Measurements from ENCODE around the gene LYPD8.

The LYPD8 gene, protein sequence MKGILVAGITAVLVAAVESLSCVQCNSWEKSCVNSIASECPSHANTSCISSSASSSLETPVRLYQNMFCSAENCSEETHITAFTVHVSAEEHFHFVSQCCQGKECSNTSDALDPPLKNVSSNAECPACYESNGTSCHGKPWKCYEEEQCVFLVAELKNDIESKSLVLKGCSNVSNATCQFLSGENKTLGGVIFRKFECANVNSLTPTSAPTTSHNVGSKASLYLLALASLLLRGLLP

DNA sequence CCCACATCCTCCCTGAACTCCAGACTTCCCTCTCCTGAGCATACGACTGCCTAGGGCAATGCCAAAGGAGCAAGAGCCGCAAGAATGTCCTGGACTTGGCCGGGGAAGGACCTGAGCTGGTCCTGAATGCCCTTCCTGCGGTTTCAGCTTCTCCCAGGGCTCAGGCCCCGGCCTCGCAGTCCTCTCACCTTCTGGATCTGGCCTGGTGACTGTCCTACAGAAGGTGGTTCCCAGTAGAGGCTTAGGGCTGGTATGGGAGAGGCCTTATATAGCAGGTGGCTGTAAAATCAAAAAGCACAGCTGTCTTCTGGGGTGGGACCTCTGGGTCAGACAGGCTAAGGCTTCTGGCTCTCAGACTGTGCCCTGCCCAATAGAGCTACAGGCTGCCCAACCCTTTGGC lies at the start of gene LYPD8:
Gene LYPD8 (minus strand): TSS at position 243 of the 400 bp plus-strand sequence. CDS start 4,678 bp downstream, outside the sequence.
- no peak for TF ChIP-seq GATA2 (IDR thresholded peaks at IDR 0.05; ENCODE audit: low read depth, low read length)
- no peak for TF ChIP-seq GATA3 (IDR thresholded peaks at IDR 0.05; ENCODE audit: low read depth, low read length)

DNA sequence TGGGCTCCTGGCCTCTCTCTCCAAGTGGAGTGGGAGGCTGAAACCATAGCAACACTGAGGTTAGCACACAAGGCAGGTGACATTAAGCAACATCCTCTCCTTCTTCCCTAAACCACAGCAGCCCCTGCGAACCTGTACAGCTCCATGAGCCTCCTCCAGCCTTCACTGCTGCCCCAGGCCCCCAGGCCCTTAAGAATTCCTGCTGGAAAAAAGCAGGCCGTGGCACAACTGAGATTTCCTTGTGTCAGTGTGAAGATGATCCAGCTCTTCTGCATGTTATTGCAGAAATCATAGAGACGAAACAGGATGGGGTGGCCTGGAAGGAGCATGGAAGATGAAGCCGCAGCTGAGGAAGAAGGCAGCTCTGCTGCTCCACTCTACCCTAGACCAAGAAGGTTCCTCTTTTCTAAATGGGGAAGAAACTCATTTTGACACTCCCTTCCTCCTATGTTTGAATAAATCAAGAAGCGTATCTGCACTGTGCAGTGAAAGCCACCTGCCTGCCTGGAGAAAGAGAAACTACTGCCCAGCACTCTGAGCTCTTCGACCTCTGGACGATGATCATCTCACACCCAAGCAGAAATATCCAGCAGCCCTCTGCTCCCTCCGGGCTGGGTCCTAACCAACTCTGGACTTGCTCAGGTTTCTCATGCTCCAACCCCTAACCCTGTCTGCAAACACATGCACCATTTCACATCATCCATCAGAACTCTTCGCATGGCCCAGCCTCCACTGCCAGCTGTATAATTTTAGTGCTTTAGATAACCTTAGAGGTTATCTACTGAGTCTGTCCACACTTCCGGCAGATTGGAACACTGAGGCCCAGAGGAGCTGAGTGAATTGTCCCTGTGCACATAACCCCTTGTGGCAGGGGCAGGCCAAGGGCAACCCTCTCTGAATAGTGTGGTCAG lies 49.5 kb upstream of the LYPD8 start:
- TF ChIP-seq GATA3 (IDR thresholded peaks at IDR 0.05; ENCODE audit: low read depth, low read length) (no peak), GATA2 (IDR thresholded peaks at IDR 0.05; ENCODE audit: low read depth, low read length) (no peak)

DNA sequence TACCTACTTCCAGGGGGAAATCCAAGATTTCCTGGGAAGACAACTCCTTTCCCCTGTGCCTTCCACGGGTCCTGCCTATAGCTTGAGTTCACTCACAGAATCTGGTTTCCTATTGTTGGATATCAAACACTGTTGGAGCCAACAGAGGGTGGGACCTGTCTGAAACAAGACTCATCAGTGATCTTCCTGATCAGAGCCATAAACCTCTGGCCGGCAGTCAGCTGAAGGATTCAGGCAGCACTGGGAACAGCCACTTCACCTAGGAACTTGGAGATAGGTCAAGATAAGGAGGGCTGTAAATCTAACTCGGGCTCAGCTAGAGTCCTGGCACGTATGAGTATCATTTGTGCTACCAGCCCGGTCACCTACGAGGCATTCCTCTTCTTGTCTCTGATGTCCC lies 46.9 kb upstream of the LYPD8 start:
- TF ChIP-seq GATA2 (IDR thresholded peaks at IDR 0.05; ENCODE audit: low read depth, low read length) (no peak), GATA3 (IDR thresholded peaks at IDR 0.05; ENCODE audit: low read depth, low read length) (no peak)

DNA sequence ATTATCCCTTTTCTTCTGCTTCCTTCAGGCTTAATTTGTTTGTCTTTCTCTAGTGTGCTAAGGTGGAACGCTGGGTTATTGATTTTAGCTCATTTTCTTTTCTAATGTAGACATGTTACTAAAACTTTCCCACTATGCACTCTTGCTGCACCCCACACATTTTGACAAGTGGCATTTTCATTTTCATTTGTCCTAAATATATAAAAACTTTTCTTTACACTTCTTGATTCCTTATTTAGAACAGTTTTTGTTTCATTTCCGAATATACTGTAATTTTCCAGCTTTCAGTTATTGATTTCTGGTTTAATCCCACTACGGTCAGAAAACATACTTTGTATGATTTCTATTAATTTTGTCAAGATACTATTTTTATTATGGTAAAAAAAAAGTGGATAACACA lies 44.9 kb upstream of the LYPD8 start:
- no peak for TF ChIP-seq GATA3 (IDR thresholded peaks at IDR 0.05; ENCODE audit: low read depth, low read length)

DNA sequence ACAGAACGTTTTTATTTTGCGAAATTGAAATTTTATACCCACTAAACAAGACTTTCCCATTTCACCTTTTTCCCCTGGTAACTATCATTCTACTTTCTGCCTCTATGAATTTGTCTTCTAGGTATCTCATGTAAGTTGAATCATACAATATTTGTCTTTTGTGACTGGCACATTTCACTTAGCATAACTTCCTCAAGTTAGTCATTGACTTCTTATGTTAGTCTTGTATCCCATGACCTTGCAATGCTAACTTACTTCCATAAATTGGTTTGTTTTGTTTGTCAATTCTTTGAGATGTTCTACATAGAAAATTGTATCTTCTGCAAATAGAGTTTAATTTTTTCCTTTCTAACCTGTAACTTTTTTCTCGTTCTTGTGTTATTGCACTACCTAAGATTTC lies 43.2 kb upstream of the LYPD8 start:
- TF ChIP-seq GATA2 (IDR thresholded peaks at IDR 0.05; ENCODE audit: low read depth, low read length): no peak
- TF ChIP-seq GATA3 (IDR thresholded peaks at IDR 0.05; ENCODE audit: low read depth, low read length): no peak

DNA sequence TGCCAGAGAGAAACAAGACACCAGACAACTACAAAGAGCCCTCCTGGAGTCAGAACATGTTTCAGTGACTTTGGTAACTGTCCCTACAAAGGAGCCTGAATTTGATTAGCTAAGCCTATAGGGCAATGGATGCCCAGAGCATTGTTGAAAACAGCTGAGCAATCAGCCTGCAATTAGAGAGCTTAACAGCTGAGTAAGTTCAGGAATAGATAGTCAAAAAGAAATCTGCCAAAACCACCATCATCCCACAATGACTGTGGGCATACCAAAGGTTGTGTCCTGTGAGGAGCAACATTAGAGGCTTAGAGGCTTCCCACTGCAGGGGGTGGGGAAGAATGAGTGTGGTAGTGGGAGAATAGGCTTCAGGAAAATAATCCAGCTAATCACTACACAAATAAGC lies 38.0 kb upstream of the LYPD8 start:
- TF ChIP-seq GATA2 (IDR thresholded peaks at IDR 0.05; ENCODE audit: low read depth, low read length): no peak
- TF ChIP-seq GATA3 (IDR thresholded peaks at IDR 0.05; ENCODE audit: low read depth, low read length): no peak

DNA sequence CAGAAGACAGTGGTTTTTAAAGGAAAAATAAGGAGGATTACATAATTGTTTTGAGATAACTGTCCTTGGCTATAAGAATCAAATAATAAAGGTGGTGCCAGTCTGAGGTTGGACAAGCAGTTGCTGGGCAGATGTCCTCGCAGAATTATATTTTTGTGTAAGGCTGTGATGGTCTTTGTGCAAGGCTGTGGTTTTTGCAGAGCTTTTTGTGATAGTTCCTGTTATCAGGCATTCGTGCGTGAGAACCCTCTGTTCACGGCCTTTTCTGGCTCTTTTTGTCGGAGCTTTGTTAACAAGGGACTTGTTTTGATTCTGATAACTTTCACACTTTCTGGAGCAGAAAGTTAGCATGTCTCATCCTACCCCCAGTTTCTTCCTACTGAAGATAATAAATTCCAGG lies 36.8 kb upstream of the LYPD8 start:
- TF ChIP-seq GATA3 (IDR thresholded peaks at IDR 0.05; ENCODE audit: low read depth, low read length) (no peak), GATA2 (IDR thresholded peaks at IDR 0.05; ENCODE audit: low read depth, low read length) (no peak)

DNA sequence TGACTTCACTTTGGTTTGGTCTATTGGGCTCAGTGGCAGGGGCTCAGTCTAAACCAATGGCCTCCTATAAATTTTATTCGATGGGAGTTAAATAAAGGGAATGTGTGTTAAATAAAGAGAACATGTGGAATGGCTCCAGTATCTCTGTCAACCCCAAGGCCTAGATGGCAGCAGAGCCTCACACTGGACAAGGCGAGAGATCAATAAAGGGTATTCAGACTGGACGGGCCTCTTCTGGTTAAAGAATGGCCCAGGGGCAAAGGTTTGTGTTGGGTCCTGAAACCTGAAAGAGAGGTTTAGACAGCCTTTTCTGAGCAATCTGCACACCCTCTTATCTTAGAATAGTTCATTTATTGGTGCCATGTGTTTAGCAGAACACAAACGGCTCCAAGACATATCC lies 35.5 kb upstream of the LYPD8 start:
- TF ChIP-seq GATA2 (IDR thresholded peaks at IDR 0.05; ENCODE audit: low read depth, low read length) (no peak), GATA3 (IDR thresholded peaks at IDR 0.05; ENCODE audit: low read depth, low read length) (no peak)

DNA sequence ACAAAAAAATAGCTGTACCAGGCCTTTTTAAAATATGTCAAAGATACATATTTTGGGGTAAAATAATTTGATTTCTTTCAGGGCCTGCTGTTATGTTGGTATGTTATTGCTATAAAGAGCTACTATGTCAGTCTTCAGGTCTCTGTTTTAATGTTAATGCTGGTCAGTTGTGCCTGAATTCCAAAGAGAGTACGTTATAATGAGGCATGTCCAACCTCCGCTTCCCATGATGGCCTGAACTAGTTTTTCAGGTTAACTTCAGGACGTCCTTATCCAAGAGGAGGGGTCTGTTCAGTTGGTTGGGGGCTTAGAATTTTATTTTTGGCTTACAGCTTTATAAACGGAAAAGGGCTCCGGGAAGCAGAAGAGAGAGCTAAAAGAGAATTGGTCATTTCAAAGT lies 34.9 kb upstream of the LYPD8 start:
- TF ChIP-seq GATA3 (IDR thresholded peaks at IDR 0.05; ENCODE audit: low read depth, low read length): no peak
- TF ChIP-seq GATA2 (IDR thresholded peaks at IDR 0.05; ENCODE audit: low read depth, low read length): no peak

DNA sequence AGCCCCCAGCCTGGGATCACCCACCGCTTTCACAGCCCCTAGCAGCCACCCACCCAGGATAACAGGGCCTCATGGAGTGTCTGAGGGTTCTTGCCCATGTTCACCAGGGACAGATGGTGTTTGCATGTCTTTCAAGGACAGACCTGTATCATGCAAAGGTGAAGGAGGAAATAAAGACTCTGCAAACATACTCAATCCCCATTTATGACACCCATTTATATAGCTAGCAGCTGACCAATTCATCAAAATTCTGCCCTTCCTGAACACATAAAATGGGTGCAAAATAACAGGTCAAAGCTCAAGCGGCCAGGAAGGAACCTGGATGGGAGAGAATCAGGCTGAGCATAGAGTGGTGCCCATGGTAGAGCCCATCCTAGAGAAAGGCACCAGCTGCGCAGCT lies 32.8 kb upstream of the LYPD8 start:
- TF ChIP-seq GATA3 (IDR thresholded peaks at IDR 0.05; ENCODE audit: low read depth, low read length): no peak
- no peak for TF ChIP-seq GATA2 (IDR thresholded peaks at IDR 0.05; ENCODE audit: low read depth, low read length)

DNA sequence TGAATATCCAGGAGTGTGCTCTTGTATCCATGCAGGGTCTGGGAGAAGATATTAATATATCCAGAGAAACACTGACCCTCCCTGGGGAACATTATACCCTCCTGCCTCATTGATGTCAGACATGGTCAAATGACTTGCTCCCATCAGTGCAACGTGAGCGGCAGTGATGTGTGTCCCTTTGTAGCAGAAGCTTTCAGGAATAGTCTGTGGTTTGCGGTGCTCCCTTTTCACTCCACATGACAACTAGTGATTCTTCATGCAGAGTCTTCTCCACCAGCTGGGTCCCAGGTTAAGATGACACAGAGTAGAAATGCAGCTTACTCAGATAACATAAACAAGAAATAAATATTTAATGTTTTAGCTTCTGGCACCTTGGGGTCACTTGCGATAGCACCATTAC lies 31.9 kb upstream of the LYPD8 start:
- TF ChIP-seq GATA2 (IDR thresholded peaks at IDR 0.05; ENCODE audit: low read depth, low read length): no peak
- no peak for TF ChIP-seq GATA3 (IDR thresholded peaks at IDR 0.05; ENCODE audit: low read depth, low read length)

DNA sequence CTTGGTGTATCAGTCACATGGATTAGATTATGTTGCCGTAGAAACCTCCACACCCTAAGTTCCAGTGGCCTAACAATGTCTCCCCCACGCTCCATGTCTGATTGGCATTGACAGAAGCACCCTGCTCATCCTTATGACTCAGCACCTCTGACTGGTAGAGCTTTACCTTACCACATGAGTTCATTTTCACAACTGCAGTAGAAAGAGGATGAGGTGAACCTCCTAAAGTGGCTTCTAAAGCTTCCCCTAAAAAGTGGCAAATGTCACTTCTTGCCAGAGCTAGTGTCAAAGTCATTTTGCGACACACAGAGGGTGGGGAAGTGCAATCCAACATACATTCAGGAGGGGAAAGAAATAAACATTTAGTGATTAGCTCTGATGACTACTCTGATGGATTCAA lies 30.6 kb upstream of the LYPD8 start:
- no peak for TF ChIP-seq GATA3 (IDR thresholded peaks at IDR 0.05; ENCODE audit: low read depth, low read length)
- TF ChIP-seq GATA2 (IDR thresholded peaks at IDR 0.05; ENCODE audit: low read depth, low read length): no peak

DNA sequence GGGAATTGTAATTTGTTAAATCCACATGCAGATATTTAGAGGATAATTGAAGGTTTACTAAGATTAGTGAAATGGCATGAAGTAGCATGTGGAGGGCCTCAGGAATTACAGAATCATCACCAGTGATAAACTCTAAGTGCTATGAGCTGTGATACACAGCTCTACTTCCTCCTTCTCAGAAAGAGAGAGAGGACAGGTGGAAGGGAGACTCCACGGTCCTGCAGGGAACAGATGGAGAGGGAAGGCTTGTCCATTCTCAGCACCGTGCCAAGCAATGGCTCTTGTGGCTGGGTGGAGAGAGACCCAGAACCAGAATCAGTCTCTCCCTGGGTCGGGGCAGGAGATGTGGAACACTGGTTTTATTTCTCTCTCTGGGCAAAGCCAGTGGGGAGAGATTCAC lies 27.8 kb upstream of the LYPD8 start:
- TF ChIP-seq GATA3 (IDR thresholded peaks at IDR 0.05; ENCODE audit: low read depth, low read length): no peak
- TF ChIP-seq GATA2 (IDR thresholded peaks at IDR 0.05; ENCODE audit: low read depth, low read length): no peak

DNA sequence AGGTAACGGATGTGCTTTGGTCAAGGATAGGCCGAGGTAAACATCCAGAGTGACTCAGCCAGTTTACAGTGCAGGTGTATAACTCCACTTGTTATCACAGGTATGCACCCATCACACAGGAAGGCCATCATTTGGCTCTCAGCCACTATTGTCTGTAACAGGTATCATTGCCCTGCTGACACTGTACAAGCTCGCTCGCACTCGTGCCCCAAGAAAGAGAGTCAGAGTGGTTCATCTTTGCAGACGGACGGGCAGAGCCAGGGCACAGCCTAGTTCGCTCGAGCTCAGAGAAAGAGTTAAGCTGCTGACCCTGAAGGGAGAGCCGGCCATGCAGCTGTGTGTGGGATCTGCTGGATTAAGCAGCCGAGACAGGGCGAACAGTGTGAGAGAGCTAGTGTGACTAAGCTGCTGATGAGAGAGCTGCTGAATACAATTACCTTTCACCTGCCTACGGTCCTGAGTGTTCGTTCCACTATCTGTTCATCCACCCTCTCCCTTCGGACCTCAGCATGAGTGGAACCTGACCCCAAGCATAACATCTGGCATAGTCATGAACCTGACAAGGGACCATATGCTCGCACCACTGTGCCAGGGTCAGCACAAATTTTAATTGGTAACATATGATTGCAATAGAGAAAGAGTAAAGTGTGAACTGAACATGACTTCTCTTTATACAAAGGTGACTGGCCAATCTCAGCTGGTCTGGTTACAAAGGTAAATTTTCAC lies 27.0 kb upstream of the LYPD8 start:
- no peak for TF ChIP-seq GATA2 (IDR thresholded peaks at IDR 0.05; ENCODE audit: low read depth, low read length)
- TF ChIP-seq GATA3 (IDR thresholded peaks at IDR 0.05; ENCODE audit: low read depth, low read length): no peak
